ENCODE data around the gene TNFRSF1B. TPM values are rescaled to one million over a fixed set of nuclear protein-coding genes. Genes with fewer than 3 reads are reported as not detected.

TNFRSF1B gene
- total RNA-seq, 1 donor from 2014 or later = 14.0 TPM

DNA sequence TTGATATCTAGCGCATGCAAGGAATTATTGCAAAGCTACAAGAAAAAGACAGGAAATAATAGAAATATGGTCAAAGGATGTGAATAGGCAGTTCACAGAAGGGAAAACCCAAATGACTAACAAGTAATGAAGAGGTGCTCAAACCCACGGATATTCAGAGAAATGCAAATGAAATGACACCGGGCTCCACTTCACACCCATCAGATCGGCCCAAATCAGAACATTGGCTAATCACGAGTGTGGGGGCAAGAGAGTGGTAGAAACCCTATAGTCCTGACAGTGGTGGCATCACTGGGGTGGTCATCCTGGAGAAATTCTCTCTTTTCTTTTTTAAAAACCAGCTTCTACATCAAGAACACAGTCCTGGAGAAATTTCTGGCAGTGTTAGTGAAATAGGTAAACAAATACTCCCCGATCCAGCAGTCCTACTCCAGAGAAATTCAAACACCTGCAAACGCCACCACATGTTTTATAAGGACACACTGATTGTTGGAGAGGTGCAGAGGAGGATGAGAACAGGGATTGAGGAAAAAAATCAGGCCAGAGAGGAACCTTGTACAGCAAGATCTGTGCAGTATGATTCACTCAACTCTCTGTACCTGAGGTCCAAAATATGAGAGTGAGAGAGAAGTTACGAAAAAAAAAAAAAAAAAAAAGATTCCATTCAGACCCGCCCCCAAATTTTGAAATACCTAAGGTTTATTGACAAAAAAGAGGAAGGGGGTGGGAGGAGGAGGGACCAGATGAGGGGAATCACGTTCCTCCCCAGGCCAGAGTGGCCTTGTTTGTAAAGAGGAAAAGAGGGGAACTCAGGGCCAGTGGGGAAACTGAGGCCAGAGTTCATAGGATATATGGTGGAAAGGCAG is 9.2 kb upstream of the TNFRSF1B start:
- no peak for DNase-seq (ENCODE audit: low spot score)

DNA sequence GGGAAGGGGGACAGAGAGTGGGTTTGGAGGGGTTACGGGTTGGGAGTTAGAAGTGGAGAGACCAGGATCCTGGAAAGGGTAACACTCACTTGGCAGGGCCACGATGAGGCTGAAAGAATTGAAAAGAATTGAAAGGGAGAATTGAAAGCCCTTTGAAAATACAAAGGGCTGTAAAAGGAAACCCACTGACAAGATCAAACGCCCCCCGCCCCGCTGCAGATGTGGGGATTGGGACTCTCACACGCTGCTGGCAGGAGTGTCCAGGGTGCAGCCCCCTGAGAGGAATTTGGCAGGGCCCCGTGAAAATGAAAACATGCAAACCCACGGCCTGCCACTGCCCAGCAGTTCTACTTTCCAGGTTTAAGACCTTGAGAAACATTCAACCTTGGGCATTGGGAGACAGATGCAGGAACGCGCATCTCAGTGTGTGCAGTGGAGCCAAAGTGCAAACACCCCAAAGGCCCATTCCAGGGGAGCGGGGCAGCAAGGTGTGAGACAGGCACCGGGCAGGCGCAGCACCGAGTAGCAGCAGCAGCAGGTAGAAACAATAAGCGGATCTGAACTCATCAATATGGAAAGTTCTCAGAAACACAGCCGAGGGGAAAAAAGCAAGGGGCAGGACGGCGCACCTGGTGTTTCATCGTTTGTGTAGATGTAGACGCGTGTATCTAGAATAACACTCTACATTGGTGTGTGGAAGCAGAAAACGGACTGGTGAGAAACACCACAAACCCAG is 8.3 kb upstream of the TNFRSF1B start:
- no peak for DNase-seq (ENCODE audit: low spot score)

- DNase-seq (ENCODE audit: low spot score) = no peak
Observed at GRCh38 chr1:12159816-12160215, 7.0 kb upstream of the TNFRSF1B start.

DNA sequence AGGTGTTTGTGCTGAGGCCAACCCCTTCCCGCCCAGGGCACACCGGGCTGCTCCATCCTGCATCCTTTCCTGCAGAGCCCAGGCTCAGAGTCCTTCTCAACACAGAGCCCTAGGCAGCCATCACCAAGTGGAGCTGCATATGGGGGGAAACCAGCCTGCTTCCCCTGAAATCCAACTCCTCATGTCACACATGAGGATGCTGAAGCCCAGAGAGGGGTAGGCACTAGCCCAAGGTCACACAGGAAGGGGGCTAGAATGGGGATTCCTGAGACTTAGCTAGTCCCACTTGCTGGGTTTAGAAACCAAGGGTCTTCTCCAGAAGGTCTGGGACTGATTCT is 5.5 kb upstream of the TNFRSF1B start:
- DNase-seq (ENCODE audit: low spot score) = no peak

- DNase-seq (ENCODE audit: low spot score) = peak; percentile 89
Observed at GRCh38 chr1:12161662-12162458, 4.9 kb upstream of the TNFRSF1B start.

- no peak for DNase-seq (ENCODE audit: low spot score)
Observed at GRCh38 chr1:12162459-12163137, 4.2 kb upstream of the TNFRSF1B start.

DNA sequence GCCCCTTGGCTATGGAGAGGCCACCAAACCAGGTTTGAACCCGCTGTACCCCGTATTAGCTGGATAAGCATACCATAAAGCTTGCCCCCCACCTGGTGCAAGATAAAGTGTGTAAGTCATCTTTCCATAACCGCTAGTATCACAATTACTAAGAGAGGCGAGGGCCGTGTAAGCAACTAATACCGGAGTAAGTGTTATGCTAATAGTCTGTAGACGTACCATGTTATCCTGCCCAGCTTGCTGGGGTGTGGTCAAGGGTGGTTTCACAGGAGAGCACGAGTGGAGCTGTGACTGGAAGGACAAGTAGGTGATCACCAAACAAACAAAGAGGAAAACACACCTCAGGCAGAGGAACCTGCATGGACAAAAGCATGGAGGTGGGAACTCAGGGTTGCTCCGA is 3.6 kb upstream of the TNFRSF1B start:
- no peak for DNase-seq (ENCODE audit: low spot score)

GRCh38 chr1:12164210-12164609 is 2.6 kb upstream of the TNFRSF1B start:
- no peak for DNase-seq (ENCODE audit: low spot score)

DNA sequence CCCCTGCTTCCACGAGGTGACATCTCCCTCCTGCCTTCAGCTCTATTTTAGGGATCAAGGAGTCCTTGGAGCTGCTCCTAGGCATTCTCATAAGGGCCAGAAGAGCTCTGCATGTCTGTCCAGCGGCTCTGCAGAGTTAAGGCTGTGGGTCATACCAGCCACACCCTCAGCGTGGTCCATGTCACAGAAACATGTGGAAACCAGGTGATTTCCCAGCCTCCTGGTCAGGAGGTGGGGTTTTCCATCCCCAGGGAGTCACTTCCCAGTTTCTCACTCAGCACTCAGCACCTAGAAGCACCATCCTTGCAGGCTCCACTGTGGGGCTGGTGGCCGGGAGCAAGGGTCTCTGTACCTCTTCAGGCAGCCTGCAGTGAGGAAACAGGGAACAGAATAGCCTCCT is 1.4 kb upstream of the TNFRSF1B start:
- DNase-seq (ENCODE audit: low spot score) = no peak

DNA sequence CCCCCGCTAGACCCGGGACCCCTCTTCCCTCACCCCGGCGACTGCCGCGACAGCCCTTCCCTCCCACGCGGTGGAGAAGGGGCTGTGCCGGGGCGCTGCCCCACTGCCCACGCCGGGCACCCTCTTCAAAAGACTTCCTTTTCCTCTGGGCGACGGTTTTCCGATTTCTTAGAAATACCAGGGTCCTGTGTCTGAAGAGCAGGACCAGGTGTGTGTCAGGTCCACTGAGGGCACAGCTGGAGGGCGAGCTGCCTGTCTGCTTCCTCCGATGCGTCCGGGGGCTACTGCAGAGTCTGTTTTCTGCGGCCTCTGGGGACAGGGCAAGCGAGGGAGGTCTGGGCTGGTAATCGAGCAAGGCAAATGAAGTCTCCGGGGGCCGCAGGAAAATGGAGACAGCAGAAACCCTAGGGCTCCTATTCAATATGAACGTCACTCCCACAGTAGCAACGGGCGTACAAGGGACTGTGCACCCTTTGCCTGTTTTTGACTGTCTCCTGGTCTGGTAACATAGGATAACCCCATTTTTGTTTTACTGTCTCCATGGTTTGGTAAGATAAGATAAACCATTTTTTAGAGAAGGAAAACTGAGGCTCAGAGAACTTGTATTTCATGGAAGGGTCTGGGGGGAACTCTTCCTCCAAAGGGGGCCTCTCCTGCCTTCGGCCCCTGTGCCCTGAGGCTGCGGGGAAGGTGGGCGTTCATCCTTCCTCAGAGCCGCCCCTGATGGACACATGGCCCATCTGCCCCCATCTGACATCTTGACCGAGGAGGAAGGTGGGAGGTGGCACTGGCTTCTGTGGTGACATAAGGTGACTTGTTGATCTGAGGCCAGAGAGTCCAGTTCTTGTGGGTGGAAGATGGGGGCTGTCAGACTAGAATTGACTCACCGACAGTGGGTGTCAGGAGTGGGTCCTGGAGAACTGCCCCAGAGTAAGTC is 970 bp downstream of the TNFRSF1B start:
- no peak for DNase-seq (ENCODE audit: low spot score)

DNA sequence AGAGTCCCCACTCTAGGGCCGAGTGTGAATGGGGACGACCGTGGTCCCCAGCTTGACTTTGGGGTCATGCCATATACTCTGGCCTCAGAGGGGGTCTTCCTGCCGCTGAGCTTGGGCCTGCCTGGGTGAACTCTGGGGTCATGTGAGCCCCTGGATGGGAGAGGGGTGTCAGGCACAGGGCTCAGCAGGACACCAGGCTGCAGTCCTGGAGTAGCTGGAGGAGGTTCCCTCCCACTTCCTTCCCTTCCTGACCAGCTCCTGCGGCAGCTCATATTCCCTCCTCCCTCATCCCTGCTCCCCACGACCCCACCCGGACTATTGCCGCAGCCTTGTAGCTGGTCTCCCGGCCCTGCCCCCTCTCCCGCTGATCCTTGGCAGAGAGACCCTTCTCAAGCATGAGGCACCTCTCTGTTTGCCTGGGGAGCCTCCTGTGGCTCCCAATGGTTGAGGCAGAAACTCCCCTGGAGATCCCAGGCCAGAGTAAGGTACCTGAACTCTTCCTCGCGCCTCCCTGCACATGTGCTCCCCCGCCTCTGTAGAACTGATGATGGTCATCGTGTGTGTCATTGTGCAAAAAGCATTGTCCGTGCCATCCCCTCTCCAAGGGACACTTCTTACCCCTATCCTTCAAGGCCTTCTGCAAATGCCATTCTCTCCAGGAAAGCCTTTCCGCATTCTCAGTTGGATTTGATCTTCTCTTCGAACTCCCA is 1.8 kb downstream of the TNFRSF1B start:
- DNase-seq (ENCODE audit: low spot score) = no peak

- no peak for DNase-seq (ENCODE audit: low spot score)
Observed at GRCh38 chr1:12169442-12170135, 2.8 kb downstream of the TNFRSF1B start.

- DNase-seq (ENCODE audit: low spot score) = no peak
Observed at GRCh38 chr1:12170263-12170671, 3.5 kb downstream of the TNFRSF1B start.

DNA sequence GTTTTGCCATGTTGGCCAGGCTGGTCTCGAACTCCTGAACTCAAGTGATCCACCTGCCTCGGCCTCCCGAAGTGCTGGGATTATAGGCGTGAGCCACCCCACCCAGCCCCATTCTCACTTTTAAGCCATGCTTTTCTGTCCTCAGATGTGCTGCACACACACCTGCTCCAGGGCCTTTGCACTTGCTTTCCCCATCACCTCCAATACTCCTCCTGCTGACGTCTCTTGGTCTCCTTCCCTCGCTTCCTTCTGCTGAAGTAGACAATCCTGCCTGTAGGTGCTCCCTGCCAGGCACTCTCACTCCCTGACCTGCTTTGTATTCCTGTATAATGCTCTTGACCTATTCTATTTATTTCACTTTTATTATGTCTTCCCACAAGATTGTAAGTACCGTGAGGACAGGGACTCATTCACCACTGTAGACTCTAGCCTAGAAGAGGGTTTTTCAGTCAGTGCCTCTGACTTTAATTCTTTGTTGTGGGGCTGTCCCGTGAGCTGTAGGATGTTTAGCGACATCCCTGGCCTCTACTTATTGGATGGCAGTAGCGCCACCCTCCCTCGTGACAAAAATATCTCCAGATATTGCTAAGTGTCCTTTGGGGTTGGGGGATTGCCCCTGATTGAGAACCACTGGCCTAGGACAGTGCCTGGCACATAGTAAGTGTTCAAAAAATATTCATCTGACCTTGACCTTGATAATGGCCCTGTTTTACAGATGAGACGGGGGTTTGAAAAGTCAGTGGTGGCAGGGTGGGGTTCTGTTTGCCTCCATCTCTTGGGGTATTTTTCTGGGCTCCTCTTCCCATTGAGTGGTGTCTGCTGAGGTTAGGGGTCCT is 4.6 kb downstream of the TNFRSF1B start:
- no peak for DNase-seq (ENCODE audit: low spot score)

GRCh38 chr1:12172042-12172851 is 5.5 kb downstream of the TNFRSF1B start:
- DNase-seq (ENCODE audit: low spot score) = no peak

- DNase-seq (ENCODE audit: low spot score) = no peak
Observed at GRCh38 chr1:12173041-12173509, 6.3 kb downstream of the TNFRSF1B start.

DNA sequence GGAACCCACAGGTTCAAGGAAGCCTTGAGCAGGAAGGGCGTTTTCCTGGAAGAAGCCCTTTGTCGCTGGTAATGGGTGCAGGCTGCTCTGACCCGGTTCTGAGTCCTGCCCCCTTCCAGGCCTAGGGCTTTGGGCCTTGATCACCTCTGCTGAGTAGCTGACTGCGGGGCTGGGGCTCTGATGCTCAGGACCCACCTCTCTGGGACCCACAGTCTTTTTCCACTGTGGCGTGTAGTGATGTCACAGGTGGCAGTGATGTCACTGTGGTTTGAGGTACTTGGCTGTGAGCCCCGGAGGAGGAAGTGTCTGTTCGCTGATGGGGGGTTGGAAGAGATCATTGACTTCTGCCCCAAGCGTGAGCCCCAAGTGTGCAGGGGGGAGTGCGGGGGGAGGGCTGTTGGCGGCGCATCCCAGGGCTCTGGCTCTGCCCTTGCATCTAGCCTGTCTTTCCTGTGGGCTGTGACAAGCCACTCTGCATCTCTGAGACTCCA is 6.9 kb downstream of the TNFRSF1B start:
- DNase-seq (ENCODE audit: low spot score) = no peak
